ENCODE data around the gene LRRC10B. TPM values are rescaled to one million over a fixed set of nuclear protein-coding genes. Genes with fewer than 3 reads are reported as not detected.

Gene LRRC10B
- total RNA-seq, 1 donor from 2014 or later, result 10.0 TPM

GRCh38 chr11:61556621-61557020 is 48.1 kb downstream of the LRRC10B start:
- Mint-ChIP-seq H3K36me3 (no peaks in the 10 kb centered on the region), H3K4me1 (ENCODE audit: unreplicated experiment) (peaks cover 34% of the 10 kb centered on the region), H3K27me3 (peaks cover 49% of the 10 kb centered on the region), H3K4me3 (no peak overlapping the region), H3K9me3 (no peaks in the 10 kb centered on the region), H3K27ac (no peak overlapping the region)
- no peak for DNase-seq (ENCODE audit: extremely low spot score, unreplicated experiment)
- no peak for TF ChIP-seq CTCF (conservative IDR thresholded peaks at IDR 0.05)

Small RNAs within 50 kb of the gene (microRNA-seq; reads per million reads assigned to microRNA genes)
- not detected for gene MIR4488

Other genes with a start within 250 kb of the LRRC10B start
- gene VWCE, start 213.4 kb upstream of the LRRC10B start, total RNA-seq (ENCODE audit: low replicate concordance), result 5.4 and 20.0 TPM in 2 replicates
- 234 and 279 TPM in 2 replicates for gene DDB1, start 175.6 kb upstream of the LRRC10B start, total RNA-seq (ENCODE audit: low replicate concordance)
- 66.9 and 72.6 TPM in 2 replicates for gene TKFC, start 175.5 kb upstream of the LRRC10B start, total RNA-seq (ENCODE audit: low replicate concordance)
- gene CYB561A3, start 146.9 kb upstream of the LRRC10B start, total RNA-seq (ENCODE audit: low replicate concordance), result 34.9 and 35.0 TPM in 2 replicates
- gene TMEM138, start 146.4 kb upstream of the LRRC10B start, total RNA-seq (ENCODE audit: low replicate concordance), result 35.3 and 54.5 TPM in 2 replicates
- 14.8 and 19.9 TPM in 2 replicates for gene TMEM216, start 116.2 kb upstream of the LRRC10B start, total RNA-seq (ENCODE audit: low replicate concordance)
- gene CPSF7, start 78.8 kb upstream of the LRRC10B start, total RNA-seq (ENCODE audit: low replicate concordance), result 86.9 and 129 TPM in 2 replicates
- gene SDHAF2, start 78.6 kb upstream of the LRRC10B start, total RNA-seq (ENCODE audit: low replicate concordance), result 41.7 and 49.8 TPM in 2 replicates
- 26.5 and 37.5 TPM in 2 replicates for gene SYT7, start 72.3 kb downstream of the LRRC10B start, total RNA-seq (ENCODE audit: low replicate concordance)
- gene DAGLA, start 171.6 kb downstream of the LRRC10B start, total RNA-seq (ENCODE audit: low replicate concordance), result 5.5 and 7.8 TPM in 2 replicates
- 29.6 and 62.1 TPM in 2 replicates for gene MYRF, start 243.9 kb downstream of the LRRC10B start, total RNA-seq (ENCODE audit: low replicate concordance)